Panc1 (cell line): ENCODE measurements around the gene SERPINA9. TPM values are rescaled to one million over a fixed set of nuclear protein-coding genes. Genes with fewer than 3 reads are reported as not detected.

Experiments
- ATAC-seq: fragments of 200-7000 bp; cut with Tn5 transposase; 2 replicates; pipeline ENCODE4 v1.9.1; 2020; ENCODE audit warnings: mild to moderate bottlenecking, moderate library complexity
- Bru-seq: library from RNA; stranded (reverse); fragments of 400-500 nt; gene quantifications from one replicate; lab custom pipeline; 2021; lab: Mats Ljungman, UMichigan
- BruChase-seq, 2 experiments: library from RNA; stranded (reverse); fragments of 400-500 nt; gene quantifications; one replicate each; lab custom pipeline; 2021; lab: Mats Ljungman, UMichigan
- BruUV-seq: library from RNA; stranded (reverse); fragments of 400-500 nt; replicated peaks from 2 replicates; lab custom pipeline; 2021; lab: Mats Ljungman, UMichigan
- CTCF ChIA-PET: fragments of 300-600 bp; sonication (Branson Sonifier 250); formaldehyde crosslinking; loops from one replicate; lab custom pipeline; 2022; ENCODE audit warnings: antibody characterized with exemption; lab: Charles Lee
- POLR2A ChIA-PET: fragments of 300-600 bp; sonication (Branson Sonifier 250); formaldehyde crosslinking; loops from one replicate; lab custom pipeline; 2022; ENCODE audit warnings: antibody characterized with exemption; lab: Charles Lee
- DNase-seq: peaks from one replicate; pipeline ENCODE4 v3.0.0-alpha.2; 2010; ENCODE audit warnings: low read depth, low spot score
- H3K27ac ChIP-seq: 2 replicates; pipeline ENCODE4 v1.5.1; 2011; ENCODE audit warnings: mild to moderate bottlenecking, low read length, inconsistent platforms
- H3K27me3 ChIP-seq: fragments of 200-500 bp; sonication (Bioruptor generic); 2 replicates; pipeline ENCODE4 v1.6.0; 2014; ENCODE audit warnings: low read length, inconsistent platforms; ENCODE audit not compliant: control insufficient read depth, insufficient read depth
- H3K36me3 ChIP-seq: fragments of 200-500 bp; sonication (Bioruptor generic); 2 replicates; pipeline ENCODE4 v1.5.1; 2014; ENCODE audit warnings: inconsistent platforms, mild to moderate bottlenecking, low read length, moderate library complexity; ENCODE audit not compliant: control insufficient read depth, insufficient read depth
- H3K4me1 ChIP-seq: 2 replicates; pipeline ENCODE4 v1.5.1; 2011; ENCODE audit warnings: inconsistent platforms, mild to moderate bottlenecking, low read length, moderate library complexity; ENCODE audit not compliant: control insufficient read depth, insufficient read depth
- H3K4me3 ChIP-seq, 2 experiments: 2 replicates each; pipeline ENCODE4 v1.5.1; 2011 to 2012; ENCODE audit warnings: low read depth in 2 of 2, low read length in 2 of 2, mild to moderate bottlenecking in 2 of 2, inconsistent platforms in 1 of 2, moderate library complexity in 1 of 2
- H3K9me3 ChIP-seq: fragments of 200-500 bp; sonication (Bioruptor generic); 2 replicates; pipeline ENCODE4 v1.5.1; 2014; ENCODE audit warnings: low read depth, mild to moderate bottlenecking, inconsistent platforms, low read length, moderate library complexity; ENCODE audit not compliant: control insufficient read depth, insufficient read depth
- CTCF ChIP-seq: fragments of 450-650 bp; IDR thresholded peaks from 2 replicates; pipeline ENCODE4 v1.5.1; 2017; ENCODE audit warnings: mild to moderate bottlenecking
- POLR2AphosphoS5 ChIP-seq: IDR thresholded peaks from 2 replicates; pipeline ENCODE4 v1.6.1; 2012; ENCODE audit warnings: mild to moderate bottlenecking, low read depth, low read length, moderate library complexity
- REST ChIP-seq, 2 experiments: IDR thresholded peaks; 2 replicates each; pipeline ENCODE4 v1.6.1; 2011 to 2012; ENCODE audit warnings: low read depth in 2 of 2, control low read depth in 1 of 2, low read length in 1 of 2, mild to moderate bottlenecking in 1 of 2, moderate library complexity in 1 of 2; ENCODE audit not compliant: insufficient read depth in 1 of 2
- SIN3A ChIP-seq: IDR thresholded peaks from 2 replicates; pipeline ENCODE4 v1.6.1; 2012; ENCODE audit warnings: low read depth, mild to moderate bottlenecking, low read length, moderate library complexity, borderline replicate concordance; ENCODE audit not compliant: insufficient read depth
- TCF7L2 ChIP-seq: IDR thresholded peaks from 2 replicates; pipeline ENCODE4 v1.6.1; 2011; ENCODE audit warnings: mild to moderate bottlenecking, low read depth, low read length, inconsistent platforms
- in situ Hi-C: cut with HindIII; loops from 2 replicates; pipeline ENCODE4 v1.10.0; 2016; ENCODE audit warnings: low sequenced_read_pairs, low pct_unique_long_range_greater_than_20kb
- intact Hi-C: fragments of 100-400 bp; cut with micrococcal nuclease; formaldehyde crosslinking; loops from one replicate; pipeline ENCODE4 v1.10.0; 2022; ENCODE audit not compliant: unreplicated experiment
- long read RNA-seq: library from polyadenylated mRNA; unstranded; transcript quantifications from one replicate; pipeline ENCODE4 v2.0.0, GENCODE V29; 2021; ENCODE audit not compliant: unreplicated experiment
- polyA plus RNA-seq: library from polyadenylated mRNA; unstranded; fragments of >200 nt; gene quantifications from one replicate; pipeline ENCODE4 v1.2.1, GENCODE V29; 2012; ENCODE audit warnings: missing spikeins; ENCODE audit not compliant: insufficient read length
- total RNA-seq: library from RNA; stranded (reverse); gene quantifications from one replicate; pipeline ENCODE4 v1.2.1, GENCODE V29; 2021; ENCODE audit not compliant: unreplicated experiment

Gene SERPINA9
- not detected for total RNA-seq
- not detected for polyA plus RNA-seq
- Bru-seq, nascent RNA = not detected
- BruChase-seq, experiment 1, labeled RNA remaining after a 2-hour chase = not detected
- BruChase-seq, experiment 2, labeled RNA remaining after a 6-hour chase = not detected
- long read RNA-seq = 0 reads

GRCh38 chr14:94476023-94476422, at the start of gene SERPINA9:
Gene SERPINA9 (minus strand): TSS chr14:94476197. CDS start chr14:94469840, 6,357 bp downstream.
- ChIA-PET POLR2A (no interaction called here), CTCF (interaction anchor here (0.6 kb wide), 1 partner anchor 65 kb away, joined by 3 read pairs; no protein-coding TSS in a partner anchor)
- in situ Hi-C loops = no loop called here
- no TSS peak for BruUV-seq
- Histone ChIP-seq H3K9me3 (peaks cover 3% of the 10 kb centered on the region; the same call in 1 of the 2 replicates), H3K27me3 (no peaks in the 10 kb centered on the region), H3K4me3 (no peak within 1 kb of the TSS), H3K36me3 (no peaks in the 10 kb centered on the region), H3K4me1 (no peaks in the 10 kb centered on the region), H3K27ac (no peak within 1 kb of the TSS)
- TF ChIP-seq CTCF = no peak
- intact Hi-C loops = no loop called here
- ATAC-seq (no peak), DNase-seq (no peak)

DNA sequence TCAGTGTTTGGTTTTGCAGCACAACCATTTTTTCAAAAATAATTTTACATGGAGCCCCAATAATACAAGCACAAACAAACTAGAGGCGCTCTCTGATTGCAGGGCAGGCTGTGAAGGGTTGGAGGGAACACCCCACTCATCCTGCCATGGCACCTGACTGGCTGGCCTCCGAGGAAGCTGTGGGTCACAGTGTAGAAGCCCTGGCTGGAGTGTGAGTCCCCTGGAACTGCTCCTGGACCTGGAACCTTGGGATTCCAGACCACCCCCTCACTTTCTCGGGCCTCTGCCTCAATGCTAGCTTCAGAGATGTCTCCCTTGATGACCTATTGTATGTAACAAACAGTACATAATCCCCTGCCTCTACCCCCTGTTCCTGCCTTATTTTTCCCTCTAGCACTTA, 48.1 kb upstream of the SERPINA9 start:
- BruUV-seq = no TSS peak
- ATAC-seq (no peak), DNase-seq (no peak)
- H3K27me3 ChIP-seq = no peaks in the 10 kb centered on the region; the same call in 1 of the 2 replicates
- H3K4me3 ChIP-seq = no peak overlapping the region
- H3K9me3 ChIP-seq = no peaks in the 10 kb centered on the region
- H3K36me3 ChIP-seq = no peaks in the 10 kb centered on the region
- no peak for TF ChIP-seq POLR2AphosphoS5
- TF ChIP-seq REST (IDR thresholded peaks at IDR 0.05; ENCODE audit: insufficient read depth in 1 of 2, low read depth in 2 of 2, low read length in 1 of 2) = no peak
- TF ChIP-seq CTCF = no peak
- TF ChIP-seq SIN3A = no peak
- TF ChIP-seq TCF7L2 = no peak
- intact Hi-C loops = no loop called here
- no peaks in the 10 kb centered on the region for H3K4me1 ChIP-seq
- ChIA-PET CTCF (no interaction called here), POLR2A (no interaction called here)
- H3K27ac ChIP-seq = no peak overlapping the region
- in situ Hi-C loops = no loop called here
